ENCODE data around the gene PACSIN2. TPM values are rescaled to one million over a fixed set of nuclear protein-coding genes. Genes with fewer than 3 reads are reported as not detected.
"Not testable (repeated sequence)": the region's sequence is repeated elsewhere in the genome, so short reads cannot be mapped to it uniquely, and the experiment has no call there.

PACSIN2 gene
- total RNA-seq, 3 donors from 2014 or later = 24.5 to 30.2 (median 28.1) TPM

DNA sequence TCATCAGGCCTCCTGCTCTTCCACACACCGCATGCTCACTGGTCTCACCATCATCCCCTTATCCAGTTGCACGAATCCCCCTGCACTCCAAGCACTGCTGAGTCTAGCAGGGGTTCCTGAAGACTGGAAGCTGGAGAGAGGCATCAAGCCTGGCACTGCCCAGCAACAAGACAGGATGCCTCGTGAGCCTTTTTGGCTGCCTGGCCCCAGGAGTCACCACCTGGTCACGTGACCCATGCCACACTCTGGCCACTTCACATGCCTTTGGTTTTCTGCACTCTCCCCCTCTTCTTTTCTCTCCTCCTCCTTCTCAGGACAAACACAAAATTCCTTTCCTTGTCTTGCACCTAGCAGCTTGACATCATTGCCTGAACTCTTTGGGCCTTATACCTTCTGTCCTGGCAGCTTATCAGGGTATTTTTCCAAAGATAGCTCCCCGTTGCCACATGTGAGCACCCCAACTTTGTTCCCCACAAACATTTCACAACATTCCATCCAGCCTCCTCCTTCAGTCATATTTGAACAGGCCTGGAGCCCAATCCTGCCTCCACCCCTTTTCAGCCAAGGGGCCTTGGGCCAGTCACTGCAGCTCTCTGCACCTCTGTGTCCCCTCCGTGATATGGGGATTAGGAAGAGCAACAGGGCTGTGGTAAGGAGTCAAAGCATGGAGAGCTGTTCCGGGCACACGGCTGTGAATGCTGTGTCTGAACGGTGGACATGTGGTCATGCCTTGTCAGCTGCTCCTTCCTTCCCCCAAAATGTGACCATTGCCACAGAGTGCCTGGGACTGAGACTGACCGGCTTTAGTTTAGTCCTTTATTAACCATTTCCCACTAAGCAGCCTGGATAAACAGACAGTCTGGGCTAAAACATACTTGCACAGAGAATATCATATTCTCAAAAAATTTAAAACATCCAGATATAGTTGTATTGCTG is 2.8 kb upstream of the PACSIN2 start:
- DNase-seq (no peak), ATAC-seq (no peak)
- no peaks in the 10 kb centered on the region for H3K9me3 Mint-ChIP-seq
- H3K27me3 Mint-ChIP-seq (ENCODE audit: low read depth) = no peaks in the 10 kb centered on the region
- peak overlapping the region; percentile 31 for H3K4me3 Mint-ChIP-seq
- H3K36me3 Mint-ChIP-seq (ENCODE audit: insufficient read depth) = no peaks in the 10 kb centered on the region
- peaks cover 18% of the 10 kb centered on the region for H3K4me1 Mint-ChIP-seq (ENCODE audit: low read depth)

GRCh38 chr22:43016150-43016549 is 1.2 kb upstream of the PACSIN2 start:
- not testable (repeated sequence) for H3K9me3 Mint-ChIP-seq; ATAC-seq; H3K27me3 Mint-ChIP-seq (ENCODE audit: low read depth); H3K36me3 Mint-ChIP-seq (ENCODE audit: insufficient read depth); DNase-seq
- peak overlapping the region; percentile 94 for H3K4me3 Mint-ChIP-seq
- peaks cover 23% of the 10 kb centered on the region for H3K4me1 Mint-ChIP-seq (ENCODE audit: low read depth)

DNA sequence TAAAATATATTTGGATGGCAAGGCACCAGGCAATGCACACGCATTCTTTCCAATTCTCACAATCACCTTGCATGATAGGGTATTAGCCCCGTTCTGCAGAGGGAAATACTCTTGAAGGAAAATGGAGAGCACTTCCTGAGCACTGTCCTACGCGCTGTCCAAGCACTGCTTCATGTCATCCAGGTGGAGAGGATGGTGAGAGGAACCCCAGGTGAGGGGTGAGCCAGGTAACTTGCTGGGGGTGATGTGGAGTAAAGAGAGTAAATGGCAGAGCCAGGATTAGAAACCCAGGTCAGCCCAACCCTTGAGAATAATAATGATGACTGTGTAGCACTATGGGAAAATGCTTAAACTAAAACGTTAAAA is 711 bp upstream of the PACSIN2 start:
- Mint-ChIP-seq H3K27me3 (ENCODE audit: low read depth) (no peaks in the 10 kb centered on the region), H3K36me3 (ENCODE audit: insufficient read depth) (no peaks in the 10 kb centered on the region), H3K9me3 (no peaks in the 10 kb centered on the region), H3K4me3 (peak overlapping the region; percentile 94), H3K4me1 (ENCODE audit: low read depth) (peaks cover 23% of the 10 kb centered on the region)
- no peak for ATAC-seq
- DNase-seq = no peak

DNA sequence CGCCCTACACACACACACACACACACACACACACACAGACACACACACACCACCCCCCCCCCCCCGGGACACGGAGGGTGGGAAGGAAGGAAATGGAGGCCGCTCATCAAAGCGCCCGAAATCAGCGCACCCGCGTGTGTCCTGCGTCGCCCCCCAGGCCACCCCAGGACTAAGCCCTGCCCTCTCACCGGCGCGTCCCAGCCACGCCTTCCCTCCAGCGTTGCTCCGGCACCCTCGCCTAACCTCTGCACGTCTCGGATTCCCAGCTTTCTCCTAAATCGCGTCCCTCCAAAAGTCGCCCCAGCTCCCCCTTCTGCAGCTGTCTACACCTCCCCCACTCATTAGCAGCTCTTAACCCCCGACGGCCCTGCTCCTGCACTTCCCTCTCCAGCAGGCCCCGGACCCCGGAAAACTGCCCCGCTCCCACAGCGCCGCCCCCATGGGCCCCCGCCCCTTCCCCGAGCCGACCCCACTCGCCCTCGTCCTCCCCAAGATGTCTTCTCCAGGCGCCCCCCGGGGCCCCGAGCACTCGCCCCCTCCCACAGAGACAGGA is 557 bp downstream of the PACSIN2 start:
- no peaks in the 10 kb centered on the region for H3K36me3 Mint-ChIP-seq (ENCODE audit: insufficient read depth)
- DNase-seq (no peak), ATAC-seq (peak; percentile 8 to 30)
- H3K9me3 Mint-ChIP-seq = no peaks in the 10 kb centered on the region
- H3K27me3 Mint-ChIP-seq (ENCODE audit: low read depth) = no peaks in the 10 kb centered on the region
- H3K4me1 Mint-ChIP-seq (ENCODE audit: low read depth) = peaks cover 25% of the 10 kb centered on the region
- H3K4me3 Mint-ChIP-seq = peak overlapping the region; percentile 94

GRCh38 chr22:43013355-43014315 is 1.3 kb downstream of the PACSIN2 start:
- H3K4me3 Mint-ChIP-seq = peak overlapping the region; percentile 94
- H3K27me3 Mint-ChIP-seq (ENCODE audit: low read depth) = no peaks in the 10 kb centered on the region
- no peaks in the 10 kb centered on the region for H3K36me3 Mint-ChIP-seq (ENCODE audit: insufficient read depth)
- DNase-seq = no peak
- peaks cover 29% of the 10 kb centered on the region for H3K4me1 Mint-ChIP-seq (ENCODE audit: low read depth)
- no peaks in the 10 kb centered on the region for H3K9me3 Mint-ChIP-seq
- ATAC-seq = no peak

DNA sequence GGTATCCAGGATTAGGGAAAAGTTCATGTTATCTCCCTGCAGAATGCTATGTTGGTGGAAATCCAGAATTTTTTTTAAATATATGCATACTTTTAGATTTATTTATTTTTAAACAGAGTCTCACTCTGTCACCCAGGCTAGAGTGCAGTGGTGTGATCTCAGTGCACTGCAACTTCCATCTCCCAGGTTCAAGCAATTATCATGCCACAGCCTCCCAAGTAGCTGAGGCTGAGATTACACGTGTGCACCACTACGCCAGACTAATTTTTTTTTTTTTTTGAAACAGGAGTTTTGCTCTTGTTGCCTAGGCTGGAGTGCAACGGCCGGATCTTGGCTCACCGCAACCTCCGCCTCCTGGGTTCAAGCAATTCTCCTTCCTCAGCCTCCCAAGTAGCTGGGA is 2.6 kb downstream of the PACSIN2 start:
- Mint-ChIP-seq H3K4me3 (no peak overlapping the region), H3K4me1 (ENCODE audit: low read depth) (peaks cover 34% of the 10 kb centered on the region), H3K9me3 (no peaks in the 10 kb centered on the region), H3K27me3 (ENCODE audit: low read depth) (no peaks in the 10 kb centered on the region), H3K36me3 (ENCODE audit: insufficient read depth) (no peaks in the 10 kb centered on the region)
- ATAC-seq (no peak), DNase-seq (no peak)

DNA sequence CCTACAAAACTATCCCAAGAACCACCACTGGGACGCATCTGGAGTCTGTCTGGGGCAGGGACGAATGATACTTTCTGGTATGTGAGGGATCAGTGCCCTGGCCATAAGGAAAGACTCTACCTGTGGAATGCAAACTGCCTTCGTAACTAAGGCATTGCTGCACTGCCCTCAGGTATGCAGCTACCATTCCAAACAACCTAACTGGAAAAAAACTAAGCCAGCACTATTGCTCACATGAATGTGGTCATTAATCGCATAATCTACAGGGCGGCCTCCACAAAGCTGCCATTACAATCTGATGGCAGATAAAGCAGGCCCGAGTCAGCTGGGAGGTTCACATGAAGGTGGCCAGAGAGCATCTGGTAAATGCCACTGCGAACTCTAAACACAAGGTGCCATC is 3.9 kb downstream of the PACSIN2 start:
- Mint-ChIP-seq H3K4me1 (ENCODE audit: low read depth) (peaks cover 45% of the 10 kb centered on the region), H3K27me3 (ENCODE audit: low read depth) (no peaks in the 10 kb centered on the region), H3K36me3 (ENCODE audit: insufficient read depth) (no peaks in the 10 kb centered on the region), H3K4me3 (no peak overlapping the region), H3K9me3 (no peaks in the 10 kb centered on the region)
- ATAC-seq (no peak), DNase-seq (no peak)

DNA sequence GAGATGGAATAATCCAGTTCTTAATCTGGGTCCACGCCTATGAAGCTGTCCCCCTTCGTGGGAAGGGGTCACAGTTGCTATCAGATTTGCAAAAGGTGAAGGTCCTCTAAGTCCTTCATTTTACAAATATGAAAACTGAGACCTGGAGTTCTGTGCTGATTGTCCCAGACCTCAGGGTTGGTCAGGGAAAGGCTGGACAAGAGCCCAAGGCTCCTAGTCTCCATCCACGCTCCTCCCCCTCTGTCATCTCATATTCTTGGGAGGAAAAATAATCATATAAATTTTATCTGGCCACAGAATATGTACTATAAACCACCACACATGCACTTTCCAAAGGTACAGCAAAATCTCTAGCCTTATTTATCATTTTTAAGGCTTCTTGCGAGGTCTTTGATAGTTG is 5.5 kb downstream of the PACSIN2 start:
- no peak overlapping the region for H3K4me3 Mint-ChIP-seq
- H3K9me3 Mint-ChIP-seq = no peaks in the 10 kb centered on the region
- no peaks in the 10 kb centered on the region for H3K36me3 Mint-ChIP-seq (ENCODE audit: insufficient read depth)
- H3K27me3 Mint-ChIP-seq (ENCODE audit: low read depth) = no peaks in the 10 kb centered on the region
- no peak for DNase-seq
- ATAC-seq = no peak
- H3K4me1 Mint-ChIP-seq (ENCODE audit: low read depth) = peaks cover 55% of the 10 kb centered on the region

DNA sequence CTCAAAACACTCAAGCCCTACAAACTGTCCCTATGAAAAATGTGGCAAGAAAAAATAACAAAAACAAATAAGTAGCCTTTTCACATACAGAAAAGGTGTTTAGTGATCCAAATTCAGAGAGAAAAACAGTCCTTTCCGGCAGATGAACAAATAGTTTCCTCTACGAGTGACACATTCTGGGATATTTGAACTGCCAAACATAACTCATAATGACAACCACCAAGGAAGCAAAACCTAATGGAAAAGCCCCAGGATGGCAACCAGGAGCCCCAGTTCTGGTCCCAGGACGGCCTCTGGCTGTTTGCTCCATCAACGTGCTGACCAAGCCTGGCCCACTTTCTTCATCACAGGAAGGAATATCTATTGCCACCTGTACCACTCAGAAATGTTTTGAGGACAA is 6.0 kb downstream of the PACSIN2 start:
- no peak for DNase-seq
- ATAC-seq = no peak
- Mint-ChIP-seq H3K27me3 (ENCODE audit: low read depth) (no peaks in the 10 kb centered on the region), H3K4me1 (ENCODE audit: low read depth) (peaks cover 59% of the 10 kb centered on the region), H3K36me3 (ENCODE audit: insufficient read depth) (no peaks in the 10 kb centered on the region), H3K9me3 (no peaks in the 10 kb centered on the region), H3K4me3 (no peak overlapping the region)

DNA sequence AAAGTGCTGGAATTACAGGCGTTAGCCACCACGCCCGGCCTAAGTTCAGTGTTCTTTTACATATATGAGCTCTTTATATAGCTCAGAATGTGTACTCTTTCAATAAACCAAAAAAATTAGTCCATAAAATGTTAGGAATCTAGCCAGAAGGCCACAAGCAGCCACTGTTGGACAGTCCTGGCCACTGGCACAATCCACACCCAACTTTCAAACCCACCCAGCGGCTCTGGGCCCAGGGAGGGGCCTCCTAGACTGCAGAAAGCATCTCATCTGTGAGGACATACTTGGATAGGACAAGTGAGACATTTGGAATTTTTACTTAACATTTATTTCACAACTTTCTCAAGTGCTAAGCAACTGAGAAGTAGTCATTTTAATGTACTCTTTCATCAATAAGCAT is 6.4 kb downstream of the PACSIN2 start:
- Mint-ChIP-seq H3K4me1 (ENCODE audit: low read depth) (peaks cover 59% of the 10 kb centered on the region), H3K36me3 (ENCODE audit: insufficient read depth) (no peaks in the 10 kb centered on the region), H3K9me3 (no peaks in the 10 kb centered on the region), H3K4me3 (no peak overlapping the region), H3K27me3 (ENCODE audit: low read depth) (no peaks in the 10 kb centered on the region)
- ATAC-seq (no peak), DNase-seq (no peak)

- Mint-ChIP-seq H3K4me1 (ENCODE audit: low read depth) (peaks cover 58% of the 10 kb centered on the region), H3K4me3 (no peak overlapping the region), H3K27me3 (ENCODE audit: low read depth) (no peaks in the 10 kb centered on the region), H3K36me3 (ENCODE audit: insufficient read depth) (no peaks in the 10 kb centered on the region), H3K9me3 (no peaks in the 10 kb centered on the region)
- DNase-seq (no peak), ATAC-seq (peak; percentile 56 to 67)
These were observed 7.3 kb downstream of the PACSIN2 start for GRCh38 chr22:43007519-43008102.

GRCh38 chr22:43006753-43007152 is 8.2 kb downstream of the PACSIN2 start:
- DNase-seq (no peak), ATAC-seq (no peak)
- Mint-ChIP-seq H3K9me3 (no peaks in the 10 kb centered on the region), H3K4me1 (ENCODE audit: low read depth) (peaks cover 67% of the 10 kb centered on the region), H3K4me3 (no peak overlapping the region), H3K27me3 (ENCODE audit: low read depth) (no peaks in the 10 kb centered on the region), H3K36me3 (ENCODE audit: insufficient read depth) (no peaks in the 10 kb centered on the region)

- Mint-ChIP-seq H3K4me3 (no peak overlapping the region), H3K36me3 (ENCODE audit: insufficient read depth) (no peaks in the 10 kb centered on the region), H3K4me1 (ENCODE audit: low read depth) (peaks cover 70% of the 10 kb centered on the region), H3K9me3 (no peaks in the 10 kb centered on the region), H3K27me3 (ENCODE audit: low read depth) (no peaks in the 10 kb centered on the region)
- no peak for ATAC-seq
- no peak for DNase-seq
These were observed 8.9 kb downstream of the PACSIN2 start for GRCh38 chr22:43006016-43006505.

GRCh38 chr22:43005106-43005505 is 9.8 kb downstream of the PACSIN2 start:
- Mint-ChIP-seq H3K4me3 (no peak overlapping the region), H3K9me3 (no peaks in the 10 kb centered on the region), H3K27me3 (ENCODE audit: low read depth) (no peaks in the 10 kb centered on the region), H3K36me3 (ENCODE audit: insufficient read depth) (no peaks in the 10 kb centered on the region), H3K4me1 (ENCODE audit: low read depth) (peaks cover 77% of the 10 kb centered on the region)
- ATAC-seq (no peak), DNase-seq (no peak)

All from activated T-cell treated with anti-CD3 and anti-CD28 coated beads, Interleukin-2, amount 50 U/mL, for 4 hours (primary cell).